Mucosa of stomach (tissue), 1 donor: ENCODE results near the gene LRRC70.

ENCODE experiments used
- H3K27me3 ChIP-seq: one replicate; pipeline ENCODE4 v1.7.0; 2013; ENCODE audit warnings: mild to moderate bottlenecking, low read length; ENCODE audit not compliant: control insufficient read depth, insufficient read depth
- H3K36me3 ChIP-seq: one replicate; pipeline ENCODE4 v1.7.0; 2013; ENCODE audit warnings: low read length; ENCODE audit not compliant: control insufficient read depth, insufficient read depth
- H3K4me1 ChIP-seq: one replicate; pipeline ENCODE4 v1.7.0; 2013; ENCODE audit warnings: mild to moderate bottlenecking, low read length; ENCODE audit not compliant: control insufficient read depth, insufficient read depth
- H3K4me3 ChIP-seq: one replicate; pipeline ENCODE4 v1.7.0; 2013; ENCODE audit warnings: low read length
- H3K9ac ChIP-seq: one replicate; pipeline ENCODE4 v1.7.0; 2013; ENCODE audit warnings: mild to moderate bottlenecking, low read length, moderate library complexity
- H3K9me3 ChIP-seq: one replicate; pipeline ENCODE4 v1.7.0; 2013; ENCODE audit warnings: mild to moderate bottlenecking, low read length, moderate library complexity; ENCODE audit not compliant: control insufficient read depth
- donor health status: Pancreatic carcinoma.

Gene LRRC70, protein sequence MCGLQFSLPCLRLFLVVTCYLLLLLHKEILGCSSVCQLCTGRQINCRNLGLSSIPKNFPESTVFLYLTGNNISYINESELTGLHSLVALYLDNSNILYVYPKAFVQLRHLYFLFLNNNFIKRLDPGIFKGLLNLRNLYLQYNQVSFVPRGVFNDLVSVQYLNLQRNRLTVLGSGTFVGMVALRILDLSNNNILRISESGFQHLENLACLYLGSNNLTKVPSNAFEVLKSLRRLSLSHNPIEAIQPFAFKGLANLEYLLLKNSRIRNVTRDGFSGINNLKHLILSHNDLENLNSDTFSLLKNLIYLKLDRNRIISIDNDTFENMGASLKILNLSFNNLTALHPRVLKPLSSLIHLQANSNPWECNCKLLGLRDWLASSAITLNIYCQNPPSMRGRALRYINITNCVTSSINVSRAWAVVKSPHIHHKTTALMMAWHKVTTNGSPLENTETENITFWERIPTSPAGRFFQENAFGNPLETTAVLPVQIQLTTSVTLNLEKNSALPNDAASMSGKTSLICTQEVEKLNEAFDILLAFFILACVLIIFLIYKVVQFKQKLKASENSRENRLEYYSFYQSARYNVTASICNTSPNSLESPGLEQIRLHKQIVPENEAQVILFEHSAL

DNA sequence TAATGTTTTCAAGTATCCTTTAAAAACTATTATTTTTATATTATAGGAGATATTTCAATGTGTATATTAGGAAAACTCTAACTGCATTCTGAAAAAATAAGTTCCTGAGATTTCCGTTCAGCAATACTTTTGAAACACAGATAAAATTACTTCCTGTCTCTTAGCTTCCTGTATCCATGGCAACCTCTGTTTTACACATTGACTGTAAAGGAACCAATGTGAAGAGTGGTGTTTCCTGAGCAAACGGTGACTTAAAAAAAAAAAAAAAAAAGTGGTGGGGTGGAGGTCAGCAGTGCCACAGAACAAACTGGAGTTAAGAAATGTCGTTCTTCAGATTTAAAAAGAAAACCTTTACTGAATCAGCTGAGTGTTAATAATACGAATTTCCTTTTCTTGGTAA lies at the start of gene LRRC70:
Gene LRRC70, plus strand, starts transcription at position 280 of the 400 bp plus-strand sequence. CDS start 620 bp downstream, outside the sequence.
- H3K4me1 ChIP-seq, result no peaks in the 10 kb centered on the region
- H3K36me3 ChIP-seq, result no peaks in the 10 kb centered on the region
- no peaks in the 10 kb centered on the region for H3K9me3 ChIP-seq
- H3K9ac ChIP-seq, result no peak within 1 kb of the TSS
- no peaks in the 10 kb centered on the region for H3K27me3 ChIP-seq
- H3K4me3 ChIP-seq, result no peak within 1 kb of the TSS

DNA sequence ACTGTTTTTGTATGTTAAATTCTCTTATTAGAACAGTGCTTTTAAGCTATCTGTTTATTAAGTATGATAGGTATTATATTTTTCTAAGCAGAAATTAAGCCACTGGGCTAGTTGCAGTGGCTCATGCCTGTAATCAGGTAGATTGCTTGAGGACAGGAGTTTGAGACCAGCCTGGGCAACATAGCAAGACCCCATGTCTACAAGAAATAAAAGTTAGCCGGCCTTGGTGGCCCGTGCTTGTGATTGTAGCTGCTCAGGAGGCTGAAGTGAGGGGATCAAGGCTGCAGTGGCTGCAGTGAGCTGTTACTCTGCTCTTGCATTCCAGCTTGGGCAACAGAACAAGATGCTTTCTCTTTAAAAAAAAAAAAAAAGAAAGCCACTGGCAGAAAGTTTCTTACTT lies 45.0 kb upstream of the LRRC70 start:
- H3K36me3 ChIP-seq, result no peaks in the 10 kb centered on the region
- H3K9me3 ChIP-seq, result no peaks in the 10 kb centered on the region
- no peaks in the 10 kb centered on the region for H3K27me3 ChIP-seq
- H3K4me1 ChIP-seq, result peaks cover 4% of the 10 kb centered on the region
- no peak overlapping the region for H3K9ac ChIP-seq
- no peak overlapping the region for H3K4me3 ChIP-seq

DNA sequence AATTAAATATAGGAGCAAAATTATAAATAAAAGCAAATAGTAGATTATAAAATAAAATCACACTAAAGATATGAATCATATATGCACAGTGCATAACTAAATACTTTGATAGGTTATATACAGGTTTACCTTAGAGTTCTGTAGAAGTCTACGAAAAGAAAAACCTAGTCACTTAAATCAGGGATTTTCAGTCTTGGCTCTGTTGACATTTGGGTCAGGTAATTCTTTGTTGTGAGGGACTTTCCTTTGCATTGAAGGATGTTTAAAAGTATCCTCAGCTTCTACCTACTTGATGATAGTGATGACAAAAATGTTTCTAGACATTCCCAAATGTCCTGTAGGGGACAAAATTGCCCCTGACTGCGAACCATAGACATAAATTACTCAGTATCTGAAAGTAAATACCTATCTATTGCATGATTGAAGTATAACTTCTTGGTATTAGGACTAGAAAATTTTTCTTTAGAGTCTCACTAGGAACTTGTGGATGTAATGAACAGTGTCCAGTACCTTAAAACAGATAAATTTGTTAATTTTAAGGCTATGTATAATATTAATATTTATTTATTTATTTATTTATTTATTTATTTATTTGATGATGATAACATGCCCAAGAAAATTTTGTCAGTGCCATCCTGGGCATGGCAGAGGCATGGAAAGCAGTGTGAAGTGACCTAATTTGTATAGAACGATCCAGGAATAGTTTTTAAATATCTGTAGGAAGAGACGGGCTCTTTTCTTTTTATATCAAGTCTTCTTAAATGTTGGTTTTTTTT lies 44.0 kb upstream of the LRRC70 start:
- H3K4me1 ChIP-seq, result peaks cover 4% of the 10 kb centered on the region
- no peaks in the 10 kb centered on the region for H3K27me3 ChIP-seq
- no peaks in the 10 kb centered on the region for H3K9me3 ChIP-seq
- no peak overlapping the region for H3K9ac ChIP-seq
- H3K4me3 ChIP-seq, result no peak overlapping the region
- no peaks in the 10 kb centered on the region for H3K36me3 ChIP-seq

DNA sequence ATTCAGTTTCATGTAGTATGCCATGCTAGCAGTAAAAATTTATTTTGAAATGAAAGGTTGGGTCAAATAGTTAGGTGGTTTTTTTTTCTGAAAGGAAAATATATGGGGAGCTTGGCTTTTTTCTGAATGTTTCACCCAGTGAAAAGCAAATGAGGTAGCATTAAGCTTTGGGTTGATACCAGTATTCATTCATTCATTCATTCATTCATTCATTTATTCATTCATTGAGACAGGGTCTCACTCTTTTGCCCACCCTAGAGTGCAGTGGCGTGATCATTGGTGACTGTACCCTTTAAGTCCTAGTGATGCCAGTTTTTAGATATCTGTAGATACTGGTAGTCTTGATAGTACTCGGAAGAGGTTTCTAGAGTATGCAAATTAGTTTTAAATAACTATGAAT lies 42.4 kb upstream of the LRRC70 start:
- no peaks in the 10 kb centered on the region for H3K36me3 ChIP-seq
- peaks cover 4% of the 10 kb centered on the region for H3K4me1 ChIP-seq
- H3K9ac ChIP-seq, result no peak overlapping the region
- H3K27me3 ChIP-seq, result no peaks in the 10 kb centered on the region
- no peaks in the 10 kb centered on the region for H3K9me3 ChIP-seq
- H3K4me3 ChIP-seq, result no peak overlapping the region

DNA sequence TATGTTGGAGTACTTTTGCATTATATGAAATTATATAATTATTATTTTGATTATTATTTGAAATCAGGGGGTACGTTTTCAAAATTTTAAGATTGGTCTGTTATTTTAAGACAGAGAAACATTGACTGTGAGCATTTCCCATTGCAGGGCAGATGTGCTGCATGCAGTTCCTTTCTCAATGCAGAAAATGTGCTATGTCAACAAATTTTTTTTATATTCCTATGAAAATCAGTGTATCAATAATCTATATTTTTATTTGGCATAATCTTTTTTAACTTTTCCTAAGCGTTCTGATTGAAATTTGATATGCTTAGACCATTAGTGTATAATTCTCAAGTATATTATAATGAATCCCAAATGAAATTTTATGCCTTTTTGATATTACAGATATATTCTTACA lies 41.8 kb upstream of the LRRC70 start:
- no peak overlapping the region for H3K4me3 ChIP-seq

DNA sequence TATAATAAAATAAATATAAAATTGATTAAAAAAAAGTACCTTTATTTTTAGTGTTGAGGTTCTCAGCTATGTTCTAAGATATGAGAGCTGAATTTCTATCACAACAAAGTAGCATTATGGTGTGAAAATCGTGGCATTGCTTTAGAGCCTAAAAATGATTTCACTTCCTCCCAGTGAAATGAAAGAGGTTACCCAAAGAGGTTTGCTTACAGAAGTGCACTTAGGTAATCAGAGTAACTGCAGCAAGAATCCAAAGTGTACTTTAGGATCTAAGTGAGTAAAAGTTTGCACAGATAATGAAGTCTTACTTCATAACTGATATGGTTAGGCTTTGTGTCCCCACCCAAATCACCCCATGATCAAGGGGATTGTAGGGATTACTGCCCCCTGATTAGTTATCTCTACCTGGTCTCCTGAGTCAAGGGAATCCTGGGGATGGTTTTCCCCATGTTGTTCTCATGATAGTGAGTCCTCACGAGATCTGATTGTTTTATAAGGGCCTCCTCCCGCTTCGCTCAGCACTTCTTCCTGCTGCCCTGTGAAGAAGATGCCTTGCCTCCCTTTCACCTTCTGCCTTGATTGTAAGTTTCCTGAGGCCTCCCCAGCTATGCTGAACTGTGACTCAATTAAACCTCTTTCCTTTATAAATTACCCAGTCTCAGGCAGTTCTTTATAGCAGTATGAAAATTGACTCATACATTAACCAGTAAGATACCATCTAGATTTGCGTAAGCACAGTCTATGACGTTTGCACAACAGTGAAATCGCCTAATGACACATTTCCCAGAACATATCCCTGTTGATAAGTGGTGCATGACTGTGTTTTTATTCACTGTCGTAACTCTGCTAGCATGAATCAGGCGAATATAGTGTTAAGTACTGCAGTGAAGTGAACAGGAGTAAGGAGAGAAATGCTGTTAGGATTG lies 40.3 kb upstream of the LRRC70 start:
- Histone ChIP-seq H3K36me3 (no peaks in the 10 kb centered on the region), H3K27me3 (no peaks in the 10 kb centered on the region), H3K4me3 (no peak overlapping the region), H3K9ac (no peak overlapping the region), H3K4me1 (peaks cover 4% of the 10 kb centered on the region), H3K9me3 (no peaks in the 10 kb centered on the region)

More for the DNA sequence above, 41.8 kb upstream of the LRRC70 start:
- H3K9me3 ChIP-seq, result no peaks in the 10 kb centered on the region
- no peaks in the 10 kb centered on the region for H3K36me3 ChIP-seq
- H3K27me3 ChIP-seq, result no peaks in the 10 kb centered on the region
- peaks cover 4% of the 10 kb centered on the region for H3K4me1 ChIP-seq
- no peak overlapping the region for H3K9ac ChIP-seq

DNA sequence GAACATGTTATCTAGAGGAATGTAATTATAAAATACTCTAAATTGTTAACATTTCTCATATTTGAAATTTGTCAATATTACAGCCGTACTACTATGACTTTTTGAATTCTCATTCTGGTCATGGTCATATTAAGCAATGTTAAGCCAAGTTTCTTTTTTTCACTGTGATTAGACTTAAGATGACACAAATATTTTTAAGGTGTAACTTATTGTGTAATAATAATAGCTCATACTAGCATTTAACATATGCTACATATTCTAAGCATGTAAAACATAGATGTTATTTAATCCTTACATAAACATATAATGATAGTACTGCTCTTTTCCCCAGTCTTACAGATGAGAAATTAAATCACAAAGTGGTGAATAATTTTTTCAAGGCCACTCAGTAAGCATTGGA lies 35.9 kb upstream of the LRRC70 start:
- Histone ChIP-seq H3K27me3 (no peaks in the 10 kb centered on the region), H3K4me3 (no peak overlapping the region), H3K36me3 (no peaks in the 10 kb centered on the region), H3K9me3 (no peaks in the 10 kb centered on the region), H3K9ac (no peak overlapping the region), H3K4me1 (peaks cover 4% of the 10 kb centered on the region)

DNA sequence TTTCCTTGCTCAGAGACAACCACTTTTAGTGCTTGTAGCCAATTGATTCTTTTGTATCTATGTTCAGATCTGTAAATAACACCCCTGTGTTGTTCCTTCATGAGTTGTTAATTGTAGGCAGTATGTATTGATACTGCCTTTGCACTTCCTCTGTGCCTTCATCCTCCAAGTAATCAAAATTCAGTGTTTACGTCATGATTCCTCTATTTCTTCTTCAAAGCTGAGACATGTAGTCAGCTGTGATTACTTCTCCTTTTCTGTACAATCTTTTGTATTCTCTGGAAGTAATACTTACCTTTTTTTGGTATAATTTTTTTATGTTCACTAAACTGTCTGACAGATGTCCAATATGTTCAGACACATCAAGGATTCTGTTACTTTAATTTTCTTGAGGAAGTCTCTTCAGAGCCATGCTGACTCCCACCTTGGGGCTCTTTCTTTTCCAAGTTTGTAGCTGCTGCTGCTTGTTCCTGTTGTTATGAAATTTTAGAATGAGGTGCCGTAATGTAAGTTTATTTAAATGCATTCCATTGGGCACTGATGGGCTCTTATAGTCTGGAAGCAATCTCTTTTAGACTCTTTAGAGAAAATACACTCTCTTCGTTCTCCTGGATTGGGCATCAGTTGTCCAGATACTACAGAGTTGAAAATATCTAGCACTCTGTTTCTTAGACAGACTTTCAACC lies 30.5 kb upstream of the LRRC70 start:
- Histone ChIP-seq H3K27me3 (no peaks in the 10 kb centered on the region), H3K36me3 (no peaks in the 10 kb centered on the region), H3K4me3 (no peak overlapping the region), H3K4me1 (no peaks in the 10 kb centered on the region), H3K9ac (no peak overlapping the region), H3K9me3 (no peaks in the 10 kb centered on the region)

DNA sequence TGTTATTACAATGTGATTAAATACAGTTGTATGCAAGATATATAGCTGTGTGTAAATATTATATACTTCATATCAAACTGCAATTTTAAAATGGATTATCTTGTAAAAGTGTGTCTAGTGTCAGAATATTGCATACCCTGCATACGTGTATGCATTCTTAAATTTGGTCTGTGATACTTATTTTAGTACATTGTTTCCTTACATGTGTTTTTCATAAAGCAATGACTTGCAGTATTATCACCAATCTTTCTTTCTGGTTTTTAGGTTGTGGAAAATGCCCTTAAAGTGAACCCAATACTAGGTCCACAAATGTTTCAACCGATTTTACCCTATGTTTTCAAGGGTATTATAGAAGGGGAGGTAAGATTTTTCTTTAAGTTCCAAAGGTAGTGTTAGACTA lies 28.5 kb upstream of the LRRC70 start:
- no peaks in the 10 kb centered on the region for H3K9me3 ChIP-seq
- H3K9ac ChIP-seq, result no peak overlapping the region
- no peaks in the 10 kb centered on the region for H3K36me3 ChIP-seq
- H3K4me1 ChIP-seq, result no peaks in the 10 kb centered on the region
- H3K4me3 ChIP-seq, result no peak overlapping the region
- H3K27me3 ChIP-seq, result no peaks in the 10 kb centered on the region

DNA sequence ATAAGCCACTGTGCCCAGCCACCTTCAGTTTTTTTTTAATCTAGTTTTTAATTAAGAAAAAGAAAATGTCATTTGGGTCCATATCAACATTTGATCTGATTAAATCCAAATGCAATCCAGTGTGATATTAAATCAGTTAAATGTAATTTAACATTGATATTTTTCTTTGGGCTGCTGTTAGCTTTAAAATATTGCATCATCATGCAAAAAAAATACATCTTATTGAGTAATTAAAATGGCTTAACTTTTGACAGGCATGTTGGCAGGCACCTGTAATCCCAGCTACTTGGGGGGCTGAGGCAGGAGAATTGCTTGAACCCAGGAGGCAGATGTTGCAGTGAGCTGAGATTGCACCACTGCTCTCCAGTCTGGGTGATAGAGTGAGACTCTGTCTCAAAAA lies 22.7 kb upstream of the LRRC70 start:
- H3K27me3 ChIP-seq, result no peaks in the 10 kb centered on the region
- H3K9ac ChIP-seq, result no peak overlapping the region
- H3K4me3 ChIP-seq, result no peak overlapping the region
- no peaks in the 10 kb centered on the region for H3K4me1 ChIP-seq
- no peaks in the 10 kb centered on the region for H3K9me3 ChIP-seq
- H3K36me3 ChIP-seq, result no peaks in the 10 kb centered on the region

DNA sequence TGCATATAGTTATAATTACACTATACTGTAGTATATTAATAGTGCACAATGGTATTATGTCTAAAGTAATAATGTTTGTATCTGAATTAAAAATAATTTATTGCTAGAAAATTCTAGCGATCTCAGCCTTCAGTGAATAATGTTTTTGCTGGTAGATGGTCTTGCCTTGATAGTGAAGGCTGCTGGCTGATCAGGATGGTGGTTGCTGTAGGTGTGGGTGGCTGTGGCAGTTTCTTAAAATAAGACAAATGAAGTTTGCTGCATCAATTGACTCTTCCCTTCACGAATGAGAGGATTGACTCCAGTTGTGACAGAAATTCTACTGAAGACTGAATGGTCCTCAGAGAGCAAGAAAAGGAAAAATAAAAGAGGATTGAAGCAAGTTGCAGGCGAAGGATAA lies 19.7 kb upstream of the LRRC70 start:
- Histone ChIP-seq H3K4me1 (no peaks in the 10 kb centered on the region), H3K36me3 (no peaks in the 10 kb centered on the region), H3K9me3 (no peaks in the 10 kb centered on the region), H3K9ac (no peak overlapping the region), H3K27me3 (no peaks in the 10 kb centered on the region), H3K4me3 (no peak overlapping the region)
